Pancreas (tissue), 10 donors: ENCODE measurements around the gene GOPC. TPM values are rescaled to one million over a fixed set of nuclear protein-coding genes. Genes with fewer than 3 reads are reported as not detected.

ENCODE experiments used
- ATAC-seq, 4 donors: fragments of 200-7000 bp; cut with Tn5 transposase; one replicate each; pipeline versions ENCODE4 v1.8.0 to v1.9.1; 2020; ENCODE audit warnings: mild to moderate bottlenecking in 4 of 4, moderate library complexity in 4 of 4
- DNase-seq, 6 donors: peaks; one replicate each; pipeline ENCODE4 v3.0.0-alpha.2; 2020
- FAIRE-seq: peaks from 2 replicates; lab custom pipeline; 2012; peaks lifted over from hg19 to GRCh38; lab: Jason Lieb, UNC
- H3K27ac ChIP-seq, 4 donors: fragments of 200-600 bp; sonication (generic); 1 replicate in 3 of 4; 2 replicates in 1 of 4; pipeline versions ENCODE4 v1.5.0 to v1.8.0; 2020
- H3K27me3 ChIP-seq, 4 donors: fragments of 200-600 bp; one replicate each; pipeline ENCODE4 v1.8.0; 2021
- H3K36me3 ChIP-seq, 3 donors: fragments of 200-600 bp; sonication (generic) in 1 of 3; one replicate each; pipeline versions ENCODE4 v1.5.0 to v1.8.0; 2020 to 2021
- H3K4me1 ChIP-seq, 3 donors: fragments of 200-600 bp; one replicate each; pipeline ENCODE4 v1.8.0; 2021
- H3K4me3 ChIP-seq, 4 donors: fragments of 200-600 bp; sonication (generic) in 2 of 4; one replicate each; pipeline versions ENCODE4 v1.5.0 to v1.8.0; 2020 to 2021
- H3K9me3 ChIP-seq, 4 donors: fragments of 200-600 bp; one replicate each; pipeline ENCODE4 v1.8.0; 2021
- WGBS, 2 donors: extraction: QIAGEN DNeasy Blood & Tissue Kit; methylation state at CpG; one replicate each; pipeline ENCODE4 v1.1.7; 2013; 5-methylcytosine and 5-hydroxymethylcytosine counted together
- intact Hi-C, 3 donors: fragments of 100-400 bp; cut with DNase I; formaldehyde crosslinking; loops; one replicate each; pipeline versions ENCODE4 v1.11.1 to v1.14.2; 2022
- polyA plus RNA-seq, 2 donors: library from polyadenylated mRNA; stranded (reverse); fragments of 200-250 nt; gene quantifications; one replicate each; pipeline ENCODE4 v1.2.3, GENCODE V29; 2013
- total RNA-seq, 6 donors: library from RNA; stranded (reverse); fragmentation: NEBNext Ultra II Directional in 4 of 6; extraction: Animal tissue kit (Norgen Biotek cat#: 25700) in 4 of 6; gene quantifications; one replicate each; pipeline versions ENCODE4 v1.2.1 to v1.2.4, GENCODE V29; 2021 to 2023
- TF ChIP-seq, protein P1 (sequence below), 4 donors: fragments of 200-600 bp; sonication (generic) in 3 of 4; IDR thresholded peaks; one replicate each; pipeline versions ENCODE4 v1.5.0 to v1.8.0; 2021; ENCODE audit warnings: antibody characterized with exemption in 4 of 4
- donor health status: healthy with polysubstance abuse.
- donor health status: DM: no; HTN: no; CAD: no; lungs with moderate emphysema.
- donor health status: DM: no; HTN: no; CAD: no.
- donor health status: control.
- donor health status: control.
- donor health status: Bipolar disorder and iron deficiency.
- donor health status: DM: yes; HTN: yes; CAD: no.
- donor health status: DM: no; HTN: no; CAD: no.
- donor health status: DM: no; HTN: no; CAD: no.
- donor health status: DM: yes; HTN: yes; CAD: no.

GOPC gene
- total and polyA plus RNA-seq, 8 donors = 5.1 to 13.9 (median 8.9) TPM

DNA sequence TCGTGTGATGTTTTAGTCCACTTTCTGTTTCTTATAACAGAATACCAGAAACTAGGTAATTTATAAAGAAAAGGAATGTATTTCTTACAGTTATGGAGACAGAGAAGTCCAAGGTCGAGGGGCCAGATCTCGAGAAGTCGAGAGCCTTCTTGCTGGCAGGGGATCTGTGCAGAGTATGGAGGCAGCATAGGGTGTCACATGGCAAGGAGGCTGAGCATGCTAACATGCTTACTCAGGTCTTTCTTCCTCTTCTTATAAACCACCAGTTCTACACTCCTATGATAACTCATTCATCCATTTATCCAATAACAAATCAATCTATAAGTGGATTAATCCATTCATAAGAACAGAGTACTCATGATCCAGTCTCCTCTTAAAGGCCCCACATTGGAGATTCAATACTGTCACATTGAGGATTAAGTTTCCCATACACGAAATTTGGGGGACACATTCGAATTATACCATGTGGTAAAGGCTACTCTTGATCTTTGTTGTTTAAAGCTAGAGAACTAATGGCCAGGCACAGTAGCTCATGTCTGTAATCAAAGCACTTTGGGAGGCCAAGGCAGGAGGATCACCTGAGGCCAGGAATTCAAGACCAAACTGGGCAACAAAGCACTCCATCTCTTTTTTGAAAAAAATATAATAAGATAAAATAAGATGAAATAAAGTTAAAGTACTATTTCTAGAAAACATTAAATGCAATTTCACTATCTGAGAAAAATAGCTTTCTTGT, 2.1 kb downstream of the GOPC start:
- H3K4me3 ChIP-seq = no peak overlapping the region
- 65 to 77% methylated on average over 6 of the region's 6 CpGs for WGBS, 2 donors

DNA sequence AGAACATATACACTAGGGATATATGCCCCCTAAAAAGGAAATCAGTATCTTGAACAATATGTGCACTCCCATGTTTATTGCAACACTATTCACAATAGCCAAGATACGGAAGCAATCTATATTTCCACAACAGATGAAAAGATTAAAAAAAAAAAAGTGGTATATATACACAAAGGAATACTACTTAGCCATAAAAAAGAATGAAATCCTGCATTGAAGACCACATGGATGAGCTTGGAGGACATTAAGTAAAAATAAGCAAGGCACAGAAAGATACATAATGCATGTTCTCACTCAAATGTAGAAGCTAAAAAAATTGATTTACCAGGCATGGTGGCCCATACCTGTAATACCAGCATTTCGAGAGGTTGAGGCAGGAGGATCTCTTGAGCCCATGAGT, 4.6 kb downstream of the GOPC start:
- Histone ChIP-seq H3K4me1 (peaks cover 4 to 13% (median 12%) of the 10 kb centered on the region in 3 donors), H3K36me3 (no peaks in the 10 kb centered on the region), H3K27me3 (no peaks in the 10 kb centered on the region), H3K4me3 (no peak overlapping the region), H3K9me3 (no peaks in the 10 kb centered on the region), H3K27ac (no peak overlapping the region)
- ATAC-seq = no peak
- no peak for FAIRE-seq
- DNase-seq = no peak
- WGBS, 2 donors = 96 to 97% methylated on average over 2 of the region's 2 CpGs
- TF ChIP-seq, protein P1, sequence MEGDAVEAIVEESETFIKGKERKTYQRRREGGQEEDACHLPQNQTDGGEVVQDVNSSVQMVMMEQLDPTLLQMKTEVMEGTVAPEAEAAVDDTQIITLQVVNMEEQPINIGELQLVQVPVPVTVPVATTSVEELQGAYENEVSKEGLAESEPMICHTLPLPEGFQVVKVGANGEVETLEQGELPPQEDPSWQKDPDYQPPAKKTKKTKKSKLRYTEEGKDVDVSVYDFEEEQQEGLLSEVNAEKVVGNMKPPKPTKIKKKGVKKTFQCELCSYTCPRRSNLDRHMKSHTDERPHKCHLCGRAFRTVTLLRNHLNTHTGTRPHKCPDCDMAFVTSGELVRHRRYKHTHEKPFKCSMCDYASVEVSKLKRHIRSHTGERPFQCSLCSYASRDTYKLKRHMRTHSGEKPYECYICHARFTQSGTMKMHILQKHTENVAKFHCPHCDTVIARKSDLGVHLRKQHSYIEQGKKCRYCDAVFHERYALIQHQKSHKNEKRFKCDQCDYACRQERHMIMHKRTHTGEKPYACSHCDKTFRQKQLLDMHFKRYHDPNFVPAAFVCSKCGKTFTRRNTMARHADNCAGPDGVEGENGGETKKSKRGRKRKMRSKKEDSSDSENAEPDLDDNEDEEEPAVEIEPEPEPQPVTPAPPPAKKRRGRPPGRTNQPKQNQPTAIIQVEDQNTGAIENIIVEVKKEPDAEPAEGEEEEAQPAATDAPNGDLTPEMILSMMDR (IDR thresholded peaks at IDR 0.05) = no peak
- intact Hi-C loops = no loop called here

More for the DNA sequence above, 2.1 kb downstream of the GOPC start:
- no peak for FAIRE-seq
- ATAC-seq = no peak
- Histone ChIP-seq H3K4me1 (peaks cover 0 to 17% (median 13%) of the 10 kb centered on the region in 3 donors), H3K36me3 (no peaks in the 10 kb centered on the region), H3K27me3 (no peaks in the 10 kb centered on the region), H3K27ac (no peak overlapping the region), H3K9me3 (no peaks in the 10 kb centered on the region)
- TF ChIP-seq, protein P1 (IDR thresholded peaks at IDR 0.05) = no peak
- intact Hi-C loops = no loop called here
- no peak for DNase-seq

DNA sequence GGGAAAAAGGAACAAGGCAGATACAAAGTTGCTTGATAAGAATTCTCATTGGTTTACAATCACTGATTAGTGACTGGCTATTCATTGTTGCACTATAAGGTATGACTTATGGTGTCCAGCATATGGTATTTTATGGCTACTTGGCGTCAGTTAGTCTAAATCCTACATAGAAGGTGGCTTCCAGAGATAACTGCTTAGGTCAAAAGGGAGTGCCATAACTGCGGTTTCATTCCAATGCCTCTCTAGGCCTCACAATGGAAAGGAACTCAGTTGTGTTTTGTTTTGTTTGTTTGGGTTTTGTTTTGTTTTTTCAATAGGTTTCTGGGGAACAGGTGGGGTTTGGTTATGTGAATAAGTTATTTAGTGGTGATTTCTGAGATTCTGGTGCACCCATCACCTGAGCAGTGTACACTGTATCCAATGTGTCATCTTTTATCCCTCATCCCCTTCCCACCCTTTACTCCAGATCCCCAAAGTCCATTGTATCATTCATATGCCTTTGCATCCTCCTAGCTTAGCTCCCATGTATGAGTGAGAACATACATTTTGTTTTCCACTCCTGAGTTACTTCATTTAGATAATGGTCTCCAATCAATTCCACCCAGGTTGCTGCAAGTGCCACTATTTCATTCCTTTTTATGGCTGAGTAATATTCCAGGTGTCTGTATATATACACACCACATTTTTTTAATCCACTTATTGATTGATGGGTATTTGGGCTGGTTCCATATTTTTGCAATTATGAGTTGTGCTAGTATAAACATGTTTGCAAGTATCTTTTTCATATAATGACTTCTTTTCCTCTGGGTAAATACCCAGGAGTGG, 7.0 kb downstream of the GOPC start:
- Histone ChIP-seq H3K36me3 (no peaks in the 10 kb centered on the region), H3K27me3 (no peaks in the 10 kb centered on the region), H3K4me1 (peaks cover 4 to 9% (median 7%) of the 10 kb centered on the region in 3 donors), H3K27ac (no peak overlapping the region), H3K9me3 (no peaks in the 10 kb centered on the region), H3K4me3 (no peak overlapping the region)
- 98 to 99% methylated on average over 2 of the region's 2 CpGs for WGBS, 2 donors
- TF ChIP-seq, protein P1 (IDR thresholded peaks at IDR 0.05) = no peak
- intact Hi-C loops = no loop called here
- DNase-seq (no peak), FAIRE-seq (no peak), ATAC-seq (no peak)

DNA sequence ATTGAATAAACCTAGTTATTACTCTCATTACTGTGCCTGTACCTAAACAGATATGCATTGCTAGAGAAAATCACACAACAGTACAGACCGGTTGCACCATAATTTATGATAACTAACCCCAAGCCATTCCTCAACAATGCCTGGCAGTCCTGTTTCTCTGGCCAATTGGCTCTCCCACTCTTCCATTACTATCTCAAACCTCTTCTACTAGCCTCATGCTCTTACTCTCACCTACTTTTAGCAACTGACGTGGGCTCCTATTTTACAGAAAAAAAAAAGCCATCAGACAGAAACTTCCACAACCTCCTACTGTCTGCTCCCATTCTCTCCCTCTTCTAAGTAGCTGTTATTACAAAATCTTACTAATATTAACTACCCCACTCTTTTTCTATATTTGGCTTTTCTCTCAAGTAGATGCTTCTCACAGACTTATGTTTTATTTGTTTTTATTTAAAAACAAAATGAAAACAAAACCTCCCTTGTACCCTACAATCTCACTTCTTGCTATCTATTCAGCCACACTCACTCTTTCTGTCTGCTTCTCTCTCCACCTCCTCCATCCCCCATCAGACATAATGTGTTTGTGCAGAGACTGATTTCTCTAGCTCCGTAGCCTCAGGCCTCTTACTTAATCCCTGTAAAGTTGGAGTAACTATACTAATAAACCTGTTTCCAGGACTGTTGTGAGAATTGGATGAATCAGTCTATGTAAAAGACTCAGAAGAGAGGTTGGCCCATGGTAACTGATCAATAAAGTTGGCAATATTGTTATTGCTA, 9.1 kb downstream of the GOPC start:
- Histone ChIP-seq H3K4me3 (no peak overlapping the region), H3K27me3 (no peaks in the 10 kb centered on the region), H3K36me3 (peaks cover 0 to 7% (median 0%) of the 10 kb centered on the region in 3 donors), H3K27ac (no peak overlapping the region), H3K4me1 (peaks cover 0 to 4% (median 0%) of the 10 kb centered on the region in 3 donors), H3K9me3 (no peaks in the 10 kb centered on the region)
- TF ChIP-seq, protein P1 (IDR thresholded peaks at IDR 0.05) = no peak
- no peak for FAIRE-seq
- no peak for DNase-seq
- no peak for ATAC-seq
- WGBS, 2 donors = 88 to 93% methylated on average over 3 of the region's 3 CpGs
- intact Hi-C loops = no loop called here
